HG02763 (cell line): ENCODE measurements around the gene CDK12.

Source experiments
- ATAC-seq: cut with Tn5 transposase; IDR thresholded peaks from one replicate; pipeline ENCODE4 v1.9.1; 2021; ENCODE audit warnings: mild to moderate bottlenecking, moderate library complexity; ENCODE audit not compliant: unreplicated experiment

Gene CDK12

GRCh38 chr17:39547713-39548478, 86.6 kb downstream of the CDK12 start:
- no peak for ATAC-seq

GRCh38 chr17:39548494-39549225, 87.4 kb downstream of the CDK12 start:
- ATAC-seq, result no peak

- ATAC-seq, result no peak
These were observed 88.7 kb downstream of the CDK12 start for GRCh38 chr17:39549747-39550573.

GRCh38 chr17:39551879-39552278, 90.6 kb downstream of the CDK12 start:
- no peak for ATAC-seq

DNA sequence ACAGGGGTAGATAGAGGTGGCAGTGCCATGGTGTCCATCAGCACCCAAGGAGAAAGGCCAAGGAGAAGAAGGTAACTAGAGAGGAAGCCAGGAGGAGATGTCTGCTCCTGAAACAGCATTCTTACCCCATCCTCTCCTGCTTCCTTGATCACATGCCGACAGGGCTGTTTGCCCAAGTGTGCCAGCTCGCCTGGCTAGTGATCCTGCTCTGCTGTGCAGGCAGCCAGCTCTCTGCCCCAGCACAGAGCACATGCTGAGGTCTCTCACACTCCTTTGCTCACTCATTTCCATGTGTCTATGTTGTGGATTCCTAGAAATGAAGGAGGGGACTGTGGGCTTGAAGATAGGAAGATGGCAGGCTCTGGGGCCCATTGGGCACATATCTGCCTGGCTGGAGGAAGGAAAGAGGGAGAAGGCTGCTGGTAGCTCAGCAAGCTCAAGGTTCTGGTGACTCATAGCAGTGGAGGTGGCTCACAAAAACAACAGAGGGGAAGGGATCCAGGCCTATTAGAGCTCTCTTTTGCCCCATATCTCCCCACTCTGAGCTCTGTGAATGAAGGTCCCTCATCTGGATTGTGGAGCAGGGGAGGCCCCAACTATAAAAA, 92.2 kb downstream of the CDK12 start:
- ATAC-seq, result no peak

- no peak for ATAC-seq
These were observed 94.1 kb downstream of the CDK12 start for GRCh38 chr17:39555368-39555767.

DNA sequence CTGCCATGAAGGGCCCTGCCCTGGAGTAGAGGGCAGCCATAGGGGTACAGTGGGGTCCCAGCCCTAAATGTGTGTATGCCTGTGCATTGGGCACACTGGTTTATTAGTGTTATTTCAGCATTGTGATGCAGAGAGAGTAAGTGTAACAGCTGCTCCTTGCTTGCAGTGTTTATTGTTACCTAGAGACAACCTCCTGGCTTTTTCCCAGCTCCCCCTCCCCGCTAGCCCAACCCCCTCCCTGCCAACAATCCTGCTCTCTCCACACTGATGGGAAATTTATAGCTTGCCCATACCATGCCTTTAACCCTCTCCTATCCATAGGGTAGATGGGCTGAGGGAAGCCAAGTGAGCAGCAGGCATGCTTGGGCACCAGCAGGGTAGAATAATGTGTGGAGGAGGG, 95.1 kb downstream of the CDK12 start:
- ATAC-seq, result no peak

DNA sequence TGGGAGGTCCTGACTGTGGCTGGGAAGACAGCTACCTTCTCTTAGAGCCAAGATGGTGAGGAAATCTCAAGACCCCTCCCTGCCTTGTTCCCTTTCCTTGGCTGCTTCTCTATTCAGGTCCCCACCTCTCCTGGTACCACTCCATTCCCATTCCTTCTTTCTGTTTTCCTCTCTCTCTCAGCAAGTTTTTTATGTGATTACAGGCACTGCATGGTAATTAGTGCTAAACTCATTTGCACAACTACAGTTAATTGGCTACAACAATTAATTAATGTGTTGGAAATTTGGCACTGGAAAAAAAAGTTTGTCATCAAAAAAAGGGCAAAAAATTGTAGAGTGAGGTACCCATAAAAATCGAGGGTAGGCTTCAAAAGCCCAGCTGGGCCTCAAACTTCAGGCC, 101.1 kb downstream of the CDK12 start:
- no peak for ATAC-seq

DNA sequence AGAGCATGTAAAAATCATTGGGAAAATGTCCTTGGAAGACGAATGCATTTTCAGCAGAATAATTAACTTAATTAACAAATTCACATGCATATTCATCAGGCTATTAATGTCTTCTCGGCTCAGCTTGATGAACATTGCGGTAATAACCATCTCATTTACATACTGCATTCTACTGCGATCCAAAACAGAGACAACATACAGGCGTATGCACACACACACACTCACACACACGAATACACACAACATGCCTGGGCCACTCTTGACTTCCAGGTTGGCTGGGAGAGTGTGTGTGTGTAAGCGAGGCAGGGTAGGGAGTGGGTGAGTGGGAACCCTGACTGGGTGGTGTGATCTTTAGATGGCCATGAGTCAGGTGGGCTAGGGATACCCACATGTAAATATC, 101.7 kb downstream of the CDK12 start:
- ATAC-seq, result no peak

DNA sequence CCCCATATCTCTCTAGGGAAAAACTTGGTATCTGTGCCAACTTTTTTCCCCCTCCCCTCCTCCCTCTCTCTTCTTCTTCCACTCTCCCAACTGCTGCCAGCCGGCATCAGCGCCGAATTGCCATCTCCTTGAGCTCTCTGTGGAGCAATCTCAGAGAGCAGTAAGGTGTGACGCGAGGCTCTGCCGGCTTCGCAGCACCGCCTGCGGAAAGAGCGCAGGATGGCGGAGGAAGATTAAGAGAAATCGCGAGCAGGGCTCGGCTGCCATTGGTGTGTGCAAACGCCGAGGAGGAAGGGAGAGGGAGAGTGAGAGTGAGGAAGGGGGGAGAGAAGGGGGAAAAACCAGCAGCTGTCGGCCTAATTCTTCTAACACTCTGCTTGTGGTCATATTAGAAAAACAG, 102.2 kb downstream of the CDK12 start:
- ATAC-seq, result no peak

DNA sequence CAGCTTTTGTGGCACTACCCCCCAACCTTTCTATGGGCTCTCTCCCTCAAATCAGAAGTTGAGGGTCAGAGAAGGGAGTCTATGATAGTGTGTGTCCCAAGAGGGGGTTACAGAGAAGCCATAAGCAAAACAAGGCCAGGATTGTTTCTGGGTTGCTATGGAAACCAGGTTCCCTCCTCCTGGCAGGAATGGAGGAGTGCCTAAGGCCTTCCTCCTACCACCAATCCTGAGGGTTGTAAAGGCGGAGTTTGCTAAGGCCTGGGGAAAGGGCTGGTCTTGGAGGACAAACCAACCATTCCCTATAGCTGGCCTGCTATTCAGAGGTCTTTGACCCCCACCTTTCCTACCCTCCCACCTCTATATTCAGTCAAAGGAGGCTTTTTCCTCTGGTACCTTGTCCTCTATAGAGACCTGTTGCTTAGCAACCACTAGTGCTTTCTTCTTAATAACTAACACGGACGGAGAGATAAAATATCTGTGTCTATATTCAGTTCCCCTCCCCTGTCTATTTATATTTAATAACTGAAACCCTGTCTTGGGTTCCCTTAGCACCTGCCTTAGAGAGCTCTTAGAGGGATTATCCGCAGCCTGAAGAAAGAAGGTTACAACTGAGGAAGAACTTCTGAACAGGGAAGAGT, 103.0 kb downstream of the CDK12 start:
- no peak for ATAC-seq

- ATAC-seq, result no peak
These were observed 105.0 kb downstream of the CDK12 start for GRCh38 chr17:39566094-39566850.

DNA sequence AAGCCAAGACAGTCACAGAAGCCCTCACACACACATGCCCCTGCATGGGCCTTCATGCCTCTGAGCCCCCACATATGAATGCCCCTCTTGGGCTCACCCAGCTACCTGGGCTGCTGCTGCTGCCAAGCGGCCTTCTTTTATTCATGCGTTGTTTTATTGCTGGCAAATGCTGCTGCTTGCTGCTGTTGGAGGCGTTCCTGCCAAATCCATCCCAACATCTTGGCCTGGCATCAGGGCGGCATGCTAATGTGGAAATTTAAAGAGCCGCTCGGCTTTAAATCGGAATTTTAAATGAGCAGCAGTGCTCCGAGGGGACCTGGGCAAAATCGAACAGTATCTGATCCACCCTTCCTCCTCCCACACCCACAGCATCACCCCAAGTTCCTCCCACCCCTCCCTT, 107.4 kb downstream of the CDK12 start:
- no peak for ATAC-seq

DNA sequence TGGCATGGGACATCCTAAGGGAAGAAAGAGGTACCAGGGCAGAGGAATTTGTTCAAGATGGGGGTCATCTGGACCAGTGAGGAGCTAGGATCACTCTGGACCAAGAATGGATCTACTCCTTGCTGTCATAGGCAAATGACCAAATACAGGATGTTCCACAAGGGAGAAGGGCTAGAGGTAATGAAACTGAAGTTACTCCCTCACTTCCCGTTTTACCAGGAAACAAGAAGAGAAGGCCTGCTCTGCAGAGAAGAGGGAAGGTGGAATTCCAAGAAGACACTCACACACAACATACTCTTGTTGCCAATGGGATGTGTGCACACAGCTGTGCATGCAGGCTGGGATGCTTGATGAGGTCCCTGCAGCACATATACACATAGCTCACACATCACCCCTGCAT, 107.8 kb downstream of the CDK12 start:
- ATAC-seq, result no peak

GRCh38 chr17:39572121-39572520, 110.8 kb downstream of the CDK12 start:
- ATAC-seq, result no peak

GRCh38 chr17:39573447-39574298, 112.4 kb downstream of the CDK12 start:
- no peak for ATAC-seq

DNA sequence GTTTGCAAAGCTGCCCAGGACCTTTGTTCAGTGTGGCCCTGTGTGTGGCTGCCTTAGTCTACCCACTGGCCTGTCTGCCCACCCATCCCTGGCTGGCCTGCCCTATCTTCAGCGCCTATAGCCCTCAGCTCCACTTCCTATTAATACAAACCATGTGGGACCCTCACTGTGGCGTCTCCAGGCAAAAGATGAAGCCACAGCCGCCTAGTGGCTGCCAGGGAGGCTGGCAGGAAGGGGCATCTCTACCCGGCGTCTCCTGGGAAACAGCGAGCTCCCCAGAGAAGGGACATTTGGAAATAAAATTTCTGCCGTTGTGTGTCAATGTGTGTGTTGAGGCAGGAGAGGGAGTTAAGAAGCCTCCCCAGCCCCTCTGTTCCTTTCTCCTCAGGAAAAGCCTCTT, 114.9 kb downstream of the CDK12 start:
- no peak for ATAC-seq

- no peak for ATAC-seq
These were observed 117.0 kb downstream of the CDK12 start for GRCh38 chr17:39578272-39578671.
